Erythroblast (primary cell): ENCODE data around the gene ZFP1.
"Not testable (repeated sequence)": the region's sequence is repeated elsewhere in the genome, so short reads cannot be mapped to it uniquely, and the experiment has no call there.

Source experiments
- DNase-seq, 2 experiments: peaks; one replicate each; lab custom pipeline; 2025; lab: John Stamatoyannopoulos, UW
- GATA1 ChIP-seq: IDR thresholded peaks from 2 replicates; pipeline ENCODE4 v1.6.1; 2011; ENCODE audit warnings: low read depth, mild to moderate bottlenecking, control low read depth, low read length, moderate library complexity
- POLR2A ChIP-seq: IDR thresholded peaks from 2 replicates; pipeline ENCODE4 v1.6.1; 2011; ENCODE audit warnings: mild to moderate bottlenecking, low read length

ZFP1 gene

GRCh38 chr16:75195811-75196790 is 47.8 kb downstream of the ZFP1 start:
- TF ChIP-seq GATA1 = no peak
- no peak for TF ChIP-seq POLR2A
- no peak for DNase-seq

DNA sequence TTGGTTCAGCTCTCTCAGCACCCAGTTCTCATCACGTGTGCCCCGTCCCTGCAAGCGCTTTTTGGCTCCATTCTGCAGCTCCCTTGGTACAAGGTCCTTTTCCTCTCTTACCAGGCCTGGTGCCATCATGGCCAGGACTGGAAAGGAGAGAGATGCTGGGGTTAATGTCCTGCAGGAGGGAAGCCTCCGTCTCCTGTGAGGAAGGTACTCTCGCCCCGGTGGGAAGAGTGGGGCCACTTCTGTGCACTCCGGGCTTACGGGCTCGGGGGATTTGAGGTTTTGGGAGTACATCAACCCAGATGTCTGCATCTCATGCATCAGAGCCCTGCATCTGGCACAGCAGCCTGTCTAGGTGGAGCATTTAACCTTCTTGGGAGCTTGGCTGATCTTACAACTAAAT is 48.5 kb downstream of the ZFP1 start:
- TF ChIP-seq GATA1 (no peak), POLR2A (no peak)
- no peak for DNase-seq

DNA sequence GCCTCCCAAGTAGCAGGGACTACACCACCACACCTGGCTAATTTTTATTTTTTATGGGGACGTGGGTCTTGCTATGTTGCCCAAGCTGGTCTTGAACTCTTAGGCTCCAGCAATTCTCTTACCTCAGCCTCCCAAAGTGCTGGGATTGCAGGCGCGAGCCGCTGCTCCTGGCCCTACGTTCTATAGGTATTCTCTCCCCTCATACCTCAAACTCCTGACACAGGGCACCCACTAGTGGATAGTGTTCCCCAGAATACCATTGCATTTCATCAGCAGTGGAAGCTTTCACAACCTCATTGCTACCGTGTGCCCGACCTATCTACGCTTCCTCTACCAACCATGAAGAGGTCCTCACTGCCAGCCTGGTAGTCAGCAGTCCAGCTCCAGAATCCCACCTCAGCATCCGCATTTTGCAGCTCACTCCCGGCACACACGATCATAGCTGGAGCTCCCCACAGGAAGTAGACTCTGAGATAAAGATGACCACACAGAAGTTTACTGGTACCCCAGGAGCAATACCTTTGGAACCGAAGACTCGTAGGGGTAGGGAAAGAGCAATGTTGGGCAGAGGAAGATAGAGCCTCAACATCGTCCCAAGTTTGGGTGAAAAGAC is 49.3 kb downstream of the ZFP1 start:
- DNase-seq = no peak
- TF ChIP-seq POLR2A (no peak), GATA1 (no peak)

DNA sequence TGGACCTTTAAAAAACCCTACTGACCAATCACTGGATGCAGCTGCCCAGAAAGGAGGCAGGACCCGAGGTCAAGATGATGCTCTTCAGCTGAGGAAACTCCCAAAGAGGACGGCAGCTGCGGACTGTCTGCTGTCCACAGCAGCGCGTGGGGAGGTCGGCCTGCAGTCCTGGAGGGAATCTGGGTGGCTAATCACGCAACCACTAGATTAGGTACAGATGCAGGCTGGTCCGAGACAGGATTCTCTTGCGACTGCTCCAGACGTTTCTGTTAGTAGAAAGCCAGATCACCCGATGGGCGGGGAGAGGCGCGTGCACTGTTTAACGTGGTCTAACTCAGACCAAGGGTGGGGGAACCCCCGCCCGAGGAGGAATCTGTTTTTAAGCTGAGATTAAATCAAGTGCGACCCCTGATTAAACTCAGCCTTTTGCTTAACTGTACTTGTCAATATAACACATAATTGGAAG is 49.8 kb downstream of the ZFP1 start:
- TF ChIP-seq POLR2A = no peak
- TF ChIP-seq GATA1 = no peak
- no peak for DNase-seq

DNA sequence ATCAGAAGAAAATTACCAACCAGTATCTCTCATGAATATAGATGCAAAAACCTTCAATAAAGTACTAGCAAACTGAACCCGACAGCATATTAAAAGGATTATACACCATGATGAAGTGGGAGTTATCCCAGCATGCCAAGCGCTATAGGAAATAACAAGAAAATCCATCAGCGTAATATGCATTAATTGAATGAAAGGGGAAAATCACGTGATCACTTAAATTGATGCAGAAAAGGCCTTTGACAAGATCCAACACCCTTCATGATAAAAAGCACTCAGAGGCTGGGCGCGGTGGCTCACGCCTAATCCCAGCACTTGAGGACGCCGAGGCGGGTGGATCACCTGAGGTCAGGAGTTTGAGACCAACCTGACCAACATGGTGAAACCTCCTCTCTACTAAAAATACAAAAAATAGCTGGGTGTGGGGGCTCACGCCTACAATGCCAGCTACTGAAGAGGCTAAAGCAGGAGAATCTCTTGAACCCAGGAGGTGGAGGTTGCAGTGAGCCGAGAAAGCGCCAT is 53.8 kb downstream of the ZFP1 start:
- DNase-seq = no peak
- TF ChIP-seq POLR2A (no peak), GATA1 (no peak)

GRCh38 chr16:75203096-75203495 is 54.8 kb downstream of the ZFP1 start:
- DNase-seq = no peak
- TF ChIP-seq GATA1 = no peak
- no peak for TF ChIP-seq POLR2A

DNA sequence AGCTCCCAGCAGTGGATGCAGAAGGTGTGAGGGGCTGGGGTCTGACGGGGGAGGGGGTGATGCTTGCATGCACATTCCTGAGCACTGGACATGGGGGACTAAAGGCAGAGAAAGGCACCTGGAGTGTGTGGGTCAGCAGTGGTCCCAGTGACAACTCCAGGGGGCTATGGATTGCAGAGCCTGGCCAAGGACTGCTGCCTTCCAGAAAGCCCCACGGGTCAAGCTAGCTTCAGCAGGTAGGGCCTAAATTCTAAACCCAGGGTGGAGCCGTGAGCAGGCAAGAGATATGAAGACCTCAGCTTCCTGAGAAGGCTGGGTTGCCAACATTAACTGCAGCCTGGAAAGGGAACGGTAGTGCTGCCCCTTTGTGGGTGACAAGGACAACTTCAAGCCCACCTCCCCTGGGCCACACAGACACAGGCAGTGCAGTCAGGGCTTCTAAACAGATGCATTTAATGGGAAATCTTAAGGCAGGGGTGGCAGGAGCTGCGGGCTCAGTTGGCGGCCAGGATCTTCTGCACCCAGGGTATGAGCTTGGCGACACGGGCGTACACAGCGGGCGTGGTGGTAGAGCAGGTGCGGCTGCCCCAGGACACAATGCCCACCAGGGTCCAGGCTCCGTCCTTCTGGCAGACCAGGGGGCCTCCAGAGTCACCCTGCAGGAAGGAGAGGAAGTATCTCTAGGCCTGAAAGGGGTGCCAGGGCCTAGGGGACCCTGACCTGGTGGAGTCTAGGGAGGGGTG is 55.5 kb downstream of the ZFP1 start:
- no peak for DNase-seq
- TF ChIP-seq POLR2A (no peak), GATA1 (no peak)

DNA sequence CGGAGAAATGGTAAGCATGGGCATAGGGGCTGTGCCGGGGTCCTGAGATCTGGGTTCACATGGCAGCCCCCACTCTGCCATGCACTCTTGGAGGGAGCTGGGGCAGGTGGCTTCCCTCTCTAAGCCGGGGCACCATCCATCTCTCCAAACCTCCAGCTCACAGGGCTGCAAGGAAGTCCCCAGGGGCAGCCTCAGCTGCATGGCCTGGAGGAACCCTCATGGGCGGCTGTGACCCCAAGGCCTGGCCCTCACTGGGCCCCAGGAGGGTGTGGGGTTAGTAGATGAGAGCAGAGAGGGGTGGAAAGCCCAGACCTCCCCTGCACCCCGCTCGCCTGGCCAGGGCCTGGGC is 56.1 kb downstream of the ZFP1 start:
- DNase-seq = no peak
- TF ChIP-seq POLR2A = no peak
- TF ChIP-seq GATA1 = no peak

DNA sequence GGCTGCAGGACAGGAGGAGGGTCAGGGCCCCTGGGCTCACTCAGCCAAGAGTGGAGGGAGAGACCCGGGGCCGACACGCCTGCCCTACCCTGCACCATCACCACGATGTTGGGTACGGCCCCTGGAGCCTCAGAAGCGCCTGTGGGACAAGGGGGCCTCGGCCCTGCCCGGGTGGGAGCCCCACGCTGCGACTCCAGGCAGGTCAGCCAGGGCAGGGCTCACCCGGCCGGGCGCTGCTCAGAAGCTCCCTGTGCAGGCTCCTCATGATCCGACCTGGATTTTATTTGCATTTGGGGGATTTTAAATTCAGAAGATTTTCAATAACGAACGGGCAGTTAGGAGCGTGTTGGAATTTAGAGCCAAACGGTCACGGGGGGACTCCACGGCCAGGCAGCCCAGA is 56.6 kb downstream of the ZFP1 start:
- not testable (repeated sequence) for DNase-seq

DNA sequence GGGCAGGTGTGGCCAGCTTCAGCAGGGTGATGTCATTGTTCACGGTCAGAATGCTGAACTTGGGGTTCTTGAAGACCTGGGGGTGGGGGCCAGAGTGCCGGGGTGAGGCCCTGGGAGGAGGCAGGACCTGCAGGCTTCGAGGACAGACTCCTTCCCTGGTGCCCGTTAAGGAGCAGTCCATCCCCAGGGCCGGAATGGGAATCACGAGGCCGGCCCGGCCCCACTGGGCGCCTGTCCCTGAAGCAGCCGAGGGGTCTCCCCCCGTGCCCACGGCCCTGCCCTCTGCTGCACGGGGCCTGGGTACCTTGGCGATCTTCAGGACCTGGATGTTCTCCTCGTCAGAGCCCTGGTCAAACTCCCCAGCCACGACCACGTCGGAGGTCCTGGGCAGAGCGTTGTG is 57.1 kb downstream of the ZFP1 start:
- not testable (repeated sequence) for DNase-seq

- not testable (repeated sequence) for DNase-seq
These were observed 57.8 kb downstream of the ZFP1 start for GRCh38 chr16:75205961-75206748.

DNA sequence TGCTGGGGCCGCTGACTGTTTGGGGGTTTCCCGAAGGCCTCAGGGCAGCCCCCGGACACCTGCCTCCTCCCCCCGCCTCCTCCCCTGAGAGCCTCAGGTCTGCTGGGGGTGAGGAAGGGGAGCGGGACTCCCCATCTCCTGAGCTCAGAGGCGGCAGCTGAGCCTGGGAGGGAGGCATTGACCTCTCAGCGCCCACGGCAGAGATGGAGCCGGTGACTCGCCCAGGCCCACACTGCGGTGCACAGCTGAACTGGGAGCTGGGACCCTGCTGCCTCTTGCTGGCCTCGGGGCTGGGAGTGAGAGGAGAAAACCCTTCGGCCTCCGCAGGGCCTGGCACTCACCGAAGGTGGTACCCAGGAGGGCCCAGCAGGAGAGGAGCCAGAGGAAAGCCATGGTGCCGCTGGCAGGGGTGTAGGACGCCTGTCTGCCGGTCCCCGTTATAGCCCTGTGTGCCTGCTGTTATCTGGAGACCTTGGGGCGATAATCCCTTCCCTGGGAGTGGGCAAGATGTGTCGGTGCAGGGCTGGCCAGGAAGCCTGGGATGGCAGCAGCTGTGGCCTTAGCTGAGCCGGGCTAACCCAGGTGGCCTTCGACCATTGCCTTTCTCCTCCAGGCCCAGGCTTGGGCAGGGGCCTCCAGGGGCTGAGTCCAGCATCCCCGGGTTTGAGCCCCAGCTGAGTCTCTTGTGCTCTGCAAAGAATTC is 58.6 kb downstream of the ZFP1 start, which contains the start of gene CTRB2:
Gene CTRB2 (minus strand): TSS at position 413 of the 703 bp plus-strand sequence. CDS start 20 bp downstream, at position 393.
- no peak for TF ChIP-seq GATA1
- no peak for TF ChIP-seq POLR2A
- DNase-seq = no peak

DNA sequence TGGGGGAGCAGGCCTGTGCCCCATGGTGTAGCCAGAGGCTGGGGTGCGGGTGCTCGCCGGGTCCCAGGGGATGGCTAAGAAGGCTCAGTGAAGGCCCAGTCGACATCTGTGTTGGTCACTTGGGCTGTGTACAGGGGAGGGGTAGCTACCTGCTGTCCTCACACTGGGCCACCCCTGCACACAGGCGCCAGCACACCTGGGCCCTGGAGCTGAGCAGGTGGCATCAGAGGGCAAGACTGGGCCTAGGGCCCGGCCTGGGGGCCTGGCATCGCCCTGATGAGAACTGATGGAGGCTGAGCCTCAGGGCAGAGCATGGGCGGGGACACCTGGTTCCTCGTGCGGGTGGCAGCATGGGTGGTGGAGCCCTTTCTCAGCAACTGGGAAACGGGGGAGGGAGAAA is 59.5 kb downstream of the ZFP1 start:
- no peak for DNase-seq
- TF ChIP-seq POLR2A (no peak), GATA1 (no peak)
